OCI-LY7 (cell line): ENCODE data around the gene NDUFB10. TPM values are rescaled to one million over a fixed set of nuclear protein-coding genes. Genes with fewer than 3 reads are reported as not detected.

Source experiments
- BruUV-seq: library from RNA; stranded (reverse); fragments of 400-500 nt; replicated peaks from 2 replicates; lab custom pipeline; 2021; lab: Mats Ljungman, UMichigan
- CTCF ChIA-PET: fragments of 300-600 bp; sonication (Branson Sonifier 250); formaldehyde crosslinking; loops from one replicate; lab custom pipeline; 2022; ENCODE audit warnings: antibody characterized with exemption; ENCODE audit not compliant: unreplicated experiment; lab: Charles Lee
- POLR2A ChIA-PET: fragments of 300-600 bp; sonication (Branson Sonifier 250); formaldehyde crosslinking; loops from one replicate; lab custom pipeline; 2022; ENCODE audit warnings: antibody characterized with exemption; lab: Charles Lee
- DNase-seq: peaks from one replicate; pipeline ENCODE4 v3.0.0-alpha.2; 2015; ENCODE audit warnings: low spot score
- H2AFZ ChIP-seq: fragments of 200-600 bp; sonication (generic), shearing (Covaris generic); 2 replicates; pipeline ENCODE4 v1.6.1; 2014; ENCODE audit warnings: mild to moderate bottlenecking, antibody characterized with exemption, low read length, moderate library complexity
- H3K27ac ChIP-seq: fragments of 200-600 bp; sonication (generic); 2 replicates; pipeline ENCODE4 v1.5.1; 2014; ENCODE audit warnings: mixed run types, low read depth, mild to moderate bottlenecking, moderate library complexity, low read length, inconsistent platforms; ENCODE audit not compliant: poor library complexity, severe bottlenecking
- H3K36me3 ChIP-seq: fragments of 200-600 bp; sonication (generic); 2 replicates; pipeline ENCODE4 v1.6.1; 2014; ENCODE audit warnings: mild to moderate bottlenecking, antibody characterized with exemption, low read length, moderate library complexity, mixed read lengths; ENCODE audit not compliant: insufficient read depth
- H3K4me1 ChIP-seq: fragments of 200-600 bp; sonication (generic); 2 replicates; pipeline ENCODE4 v1.5.1; 2014; ENCODE audit warnings: mild to moderate bottlenecking, low read length; ENCODE audit not compliant: insufficient read depth, poor library complexity, severe bottlenecking
- H3K4me2 ChIP-seq: fragments of 200-600 bp; sonication (generic); 2 replicates; pipeline ENCODE4 v1.6.1; 2014; ENCODE audit warnings: mild to moderate bottlenecking, low read length
- H3K4me3 ChIP-seq: fragments of 200-600 bp; sonication (generic); 2 replicates; pipeline ENCODE4 v1.5.1; 2014; ENCODE audit warnings: mild to moderate bottlenecking, low read depth, low read length; ENCODE audit not compliant: poor library complexity, severe bottlenecking
- H3K79me2 ChIP-seq: fragments of 200-600 bp; sonication (generic); 2 replicates; pipeline ENCODE4 v1.6.1; 2016; ENCODE audit warnings: low read depth, mild to moderate bottlenecking, low read length, moderate library complexity, mixed read lengths; ENCODE audit not compliant: insufficient read depth
- H3K9me2 ChIP-seq: fragments of 200-600 bp; sonication (generic); 2 replicates; pipeline ENCODE4 v1.6.1; 2016; ENCODE audit warnings: mild to moderate bottlenecking, low read length, mixed read lengths; ENCODE audit not compliant: insufficient read depth
- H3K9me3 ChIP-seq: fragments of 200-600 bp; sonication (generic); 2 replicates; pipeline ENCODE4 v1.6.1; 2014; ENCODE audit warnings: mild to moderate bottlenecking, mixed run types, low read length, mixed read lengths
- H4K20me1 ChIP-seq: fragments of 200-600 bp; sonication (generic); 2 replicates; pipeline ENCODE4 v1.6.1; 2014; ENCODE audit warnings: mild to moderate bottlenecking, antibody characterized with exemption, low read length, moderate library complexity, mixed read lengths; ENCODE audit not compliant: insufficient read depth
- CTCF ChIP-seq: fragments of 200-600 bp; sonication (generic); conservative IDR thresholded peaks from 2 replicates; pipeline ENCODE4 v1.5.1; 2014; ENCODE audit warnings: mild to moderate bottlenecking, antibody characterized with exemption, low read length, moderate library complexity, mixed read lengths
- EZH2phosphoT487 ChIP-seq: fragments of 200-600 bp; sonication (generic); IDR thresholded peaks from 2 replicates; pipeline ENCODE4 v1.6.1; 2018; ENCODE audit warnings: low read depth, borderline replicate concordance, mild to moderate bottlenecking, mixed run types, antibody characterized with exemption, low read length, moderate library complexity, mixed read lengths
- intact Hi-C: fragments of 100-400 bp; cut with micrococcal nuclease; formaldehyde crosslinking; loops from one replicate; pipeline ENCODE4 v1.10.0; 2022; ENCODE audit not compliant: unreplicated experiment
- total RNA-seq, 2 experiments: library from RNA; depleted of rRNA in 1 of 2; stranded (reverse); fragments of >200 nt in 1 of 2; shearing (Covaris generic) in 1 of 2; gene quantifications; 2 replicates each; pipeline ENCODE4 v1.2.3, GENCODE V29; 2014 to 2022

The NDUFB10 gene
- total RNA-seq, 2 experiments from 2014 or later: 201 to 240 TPM

- peaks cover 64% of the 10 kb centered on the region for H3K36me3 ChIP-seq
- H3K4me3 ChIP-seq: peak within 1 kb of the TSS; percentile 82
- H3K79me2 ChIP-seq: peaks cover 56% of the 10 kb centered on the region
- TF ChIP-seq CTCF: 0 out of 2 replicates have a peak, but pooled peaks have one; percentile 34
- TF ChIP-seq EZH2phosphoT487: no peak
- intact Hi-C loops: loop anchor here (2.0 kb wide), 1 partner anchor 28 kb away; no protein-coding TSS in a partner anchor
- POLR2A ChIA-PET: interaction anchor here (0.6 to 1.6 kb wide), 8 partner anchors 21 to 1384 kb away, joined by 3 to 11 read pairs (median 5); partner anchors contain the start of genes MSRB1, NUBP2, SPSB3 and SYNGR3
- no peaks in the 10 kb centered on the region for H3K9me3 ChIP-seq
- H2AFZ ChIP-seq: peak within 1 kb of the TSS; percentile 6; the same call in 1 of the 2 replicates
- BruUV-seq: no TSS peak
- peak within 1 kb of the TSS; percentile 96 for H3K4me2 ChIP-seq
- no peaks in the 10 kb centered on the region for H3K9me2 ChIP-seq
- CTCF ChIA-PET: interaction anchor here (0.6 kb wide), 1 partner anchor 58 kb away, joined by 3 read pairs; no protein-coding TSS in a partner anchor
- H4K20me1 ChIP-seq: peaks cover 14% of the 10 kb centered on the region
- peak; percentile 99 for DNase-seq
- H3K27ac ChIP-seq: peak within 1 kb of the TSS; percentile 80
- peaks cover 32% of the 10 kb centered on the region for H3K4me1 ChIP-seq
These were observed 5.4 kb downstream of the NDUFB10 start, which contains the start of gene RPS2 for GRCh38 chr16:1964506-1965395. Gene RPS2, minus strand, starts transcription at chr16:1964826. Its CDS starts 201 bp downstream, at chr16:1964625.

- TSS peak; percentile 84 for BruUV-seq
- TF ChIP-seq CTCF (no peak), EZH2phosphoT487 (no peak)
- peak overlapping the region; percentile 80 for H3K27ac ChIP-seq
- intact Hi-C loops: loop anchor here (2.0 kb wide), 1 partner anchor 27 kb away; no protein-coding TSS in a partner anchor
- no peaks in the 10 kb centered on the region for H3K9me2 ChIP-seq
- peak overlapping the region; percentile 82 for H3K4me3 ChIP-seq
- peaks cover 49% of the 10 kb centered on the region for H3K79me2 ChIP-seq
- H3K9me3 ChIP-seq: no peaks in the 10 kb centered on the region
- peak overlapping the region; percentile 72 for H3K4me2 ChIP-seq
- peaks cover 14% of the 10 kb centered on the region for H4K20me1 ChIP-seq
- H3K4me1 ChIP-seq: peaks cover 29% of the 10 kb centered on the region
- POLR2A ChIA-PET: interaction anchor here (0.9 to 1.6 kb wide), 3 partner anchors 23 to 183 kb away, joined by 5 to 11 read pairs (median 6); partner anchors contain the start of genes NUBP2, SPSB3 and SYNGR3
- DNase-seq: peak; percentile 33
- CTCF ChIA-PET: interaction anchor here (0.6 kb wide), 1 partner anchor 57 kb away, joined by 3 read pairs; no protein-coding TSS in a partner anchor
- H3K36me3 ChIP-seq: peaks cover 62% of the 10 kb centered on the region
- peak overlapping the region; percentile 6; the same call in 1 of the 2 replicates for H2AFZ ChIP-seq
These were observed 6.2 kb downstream of the NDUFB10 start for GRCh38 chr16:1965396-1966001.
